Limb (tissue), 2 donors: ENCODE measurements around the gene WDR53.
"Not testable (repeated sequence)": the region's sequence is repeated elsewhere in the genome, so short reads cannot be mapped to it uniquely, and the experiment has no call there.

Source experiments
- DNase-seq, 2 donors: peaks; one replicate each; pipeline ENCODE4 v3.0.0-alpha.2; 2016; ENCODE audit errors: extremely low spot score in 2 of 2

WDR53 gene

GRCh38 chr3:196518966-196519717, 49.2 kb downstream of the WDR53 start:
- DNase-seq, result no peak

GRCh38 chr3:196517919-196518318, 50.4 kb downstream of the WDR53 start:
- DNase-seq, result no peak

- DNase-seq, result no peak
Observed at GRCh38 chr3:196517162-196517800, 51.1 kb downstream of the WDR53 start.

- no peak for DNase-seq
Observed at GRCh38 chr3:196514913-196515621, 53.3 kb downstream of the WDR53 start, which contains the start of gene SMCO1. TSS of gene SMCO1 (minus strand) at chr3:196515346. CDS start at chr3:196515209, 137 bp downstream.

GRCh38 chr3:196514350-196514716, 54.0 kb downstream of the WDR53 start:
- DNase-seq, result no peak

GRCh38 chr3:196513697-196514349, 54.5 kb downstream of the WDR53 start:
- DNase-seq, result no peak

GRCh38 chr3:196511646-196512425, 56.5 kb downstream of the WDR53 start:
- not testable (repeated sequence) for DNase-seq

GRCh38 chr3:196511108-196511507, 57.2 kb downstream of the WDR53 start:
- DNase-seq, result not testable (repeated sequence)

- DNase-seq, result no peak
Observed at GRCh38 chr3:196506687-196507086, 61.7 kb downstream of the WDR53 start.

- no peak for DNase-seq
Observed at GRCh38 chr3:196504556-196504955, 63.8 kb downstream of the WDR53 start.
